OCI-M2 (cell line): Measurements from ENCODE around the gene G3BP2.

Experiments
- DNase-seq: peaks from one replicate; lab custom pipeline; 2025; ENCODE audit not compliant: unreplicated experiment; lab: John Stamatoyannopoulos, UW

The G3BP2 gene

GRCh38 chr4:75643651-75644050 is 29.6 kb downstream of the G3BP2 start:
- DNase-seq = no peak

DNA sequence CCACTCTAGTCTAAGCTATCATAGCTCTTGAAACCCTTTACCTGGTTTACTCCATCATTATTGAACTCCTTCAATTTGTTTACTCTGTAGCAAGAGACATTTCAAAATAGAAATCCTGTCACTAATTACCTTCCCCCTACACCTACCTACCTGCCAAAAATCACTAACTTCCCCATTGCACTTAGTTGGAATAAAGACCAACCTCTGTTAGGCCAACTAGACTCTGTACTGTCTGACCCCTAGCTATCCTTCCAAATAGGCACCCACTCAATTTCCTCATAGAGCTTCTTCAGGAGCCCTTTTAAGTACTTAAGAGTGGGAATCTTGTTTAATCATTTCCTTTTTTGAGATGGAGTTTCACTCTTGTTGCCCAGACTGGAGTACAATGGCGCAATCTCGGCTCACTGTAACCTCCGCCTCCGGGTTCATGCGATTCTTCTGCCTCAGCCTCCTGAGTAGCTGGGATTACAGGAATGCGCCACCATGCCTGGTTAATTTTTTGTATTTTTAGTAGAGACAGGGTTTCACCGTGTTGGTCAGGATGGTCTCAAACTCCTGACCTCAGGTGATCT is 34.0 kb downstream of the G3BP2 start:
- DNase-seq = no peak

DNA sequence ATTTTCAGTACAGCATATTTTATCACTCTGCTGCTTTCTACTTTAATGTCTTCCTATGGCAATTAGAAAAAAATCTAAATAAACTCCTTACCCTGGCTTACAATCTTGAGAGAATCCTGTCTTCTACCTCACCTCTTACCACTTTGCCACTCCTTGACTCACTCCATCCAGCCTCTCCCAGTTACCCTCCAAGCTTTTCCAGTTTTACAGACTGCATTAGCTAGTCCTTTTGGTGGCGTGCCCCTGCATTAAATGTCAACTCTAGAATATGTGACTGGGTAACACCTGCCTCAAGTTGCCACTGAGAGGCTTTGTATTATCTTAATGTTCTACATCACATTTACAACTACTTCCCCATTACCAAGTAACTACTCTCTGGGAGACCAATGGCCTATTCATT is 35.4 kb downstream of the G3BP2 start:
- no peak for DNase-seq

- DNase-seq = no peak
These were observed 36.0 kb downstream of the G3BP2 start for GRCh38 chr4:75637176-75637575.

GRCh38 chr4:75634951-75635350 is 38.3 kb downstream of the G3BP2 start:
- no peak for DNase-seq

DNA sequence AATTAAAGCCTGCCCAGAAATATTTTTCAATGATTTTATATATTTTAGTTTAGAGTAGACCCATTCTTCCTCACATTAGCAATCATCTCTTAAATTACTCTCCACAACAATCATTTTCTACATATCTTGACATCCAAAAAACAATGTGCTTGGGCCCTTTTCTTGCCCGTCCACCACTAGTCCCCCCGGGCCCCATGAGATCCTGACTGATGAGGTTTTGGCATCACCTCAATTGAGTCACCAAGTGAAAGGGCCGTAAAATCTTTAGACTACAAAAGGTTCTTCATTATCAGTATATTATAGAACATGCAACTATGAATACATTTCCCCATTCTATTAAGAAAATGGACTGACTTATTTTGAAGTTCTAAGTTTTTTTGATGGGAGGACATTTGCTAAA is 38.9 kb downstream of the G3BP2 start:
- no peak for DNase-seq

DNA sequence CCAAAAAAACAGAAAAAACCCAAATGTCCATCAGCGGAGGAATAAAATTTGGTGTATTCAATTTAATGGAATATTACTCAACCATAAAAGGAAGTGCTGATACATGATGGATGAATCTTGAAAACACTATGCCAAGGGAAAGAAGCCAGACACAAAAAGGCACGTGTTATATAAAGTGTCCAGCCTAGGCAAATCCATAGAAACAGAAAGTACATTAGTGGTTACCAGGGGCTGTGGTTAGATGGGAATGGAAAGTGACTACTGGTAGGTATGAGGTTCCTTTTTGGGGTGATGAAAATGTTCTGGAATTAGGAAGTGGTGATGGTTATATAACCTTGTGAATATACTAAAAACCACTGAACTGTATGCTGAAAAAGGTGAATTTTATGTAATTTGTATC is 39.4 kb downstream of the G3BP2 start:
- no peak for DNase-seq

- DNase-seq = no peak
These were observed 42.3 kb downstream of the G3BP2 start for GRCh38 chr4:75630937-75631329.

- DNase-seq = no peak
These were observed 42.9 kb downstream of the G3BP2 start, which contains the start of gene CDKL2 for GRCh38 chr4:75630174-75630936. TSS of gene CDKL2 (minus strand) at chr4:75630528. CDS start at chr4:75625988, 4,540 bp downstream.

DNA sequence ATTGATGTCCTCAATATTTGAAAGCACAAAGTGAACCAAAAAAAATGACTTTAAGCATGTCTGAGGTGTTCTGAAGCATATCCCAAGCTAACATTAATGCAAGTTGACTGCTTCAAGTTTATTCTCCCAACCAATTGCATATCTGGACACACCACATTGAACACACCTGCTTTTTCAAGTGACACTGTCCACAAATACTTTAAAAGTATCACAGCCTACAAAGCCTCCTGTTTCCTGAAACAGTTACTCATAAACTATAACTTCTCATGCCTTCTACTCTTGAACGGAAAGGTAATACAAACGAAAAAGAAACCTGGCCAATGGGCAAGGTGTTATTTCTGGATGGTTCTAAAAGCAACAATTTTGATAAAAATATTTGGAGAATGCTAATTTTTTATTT is 44.0 kb downstream of the G3BP2 start:
- no peak for DNase-seq

DNA sequence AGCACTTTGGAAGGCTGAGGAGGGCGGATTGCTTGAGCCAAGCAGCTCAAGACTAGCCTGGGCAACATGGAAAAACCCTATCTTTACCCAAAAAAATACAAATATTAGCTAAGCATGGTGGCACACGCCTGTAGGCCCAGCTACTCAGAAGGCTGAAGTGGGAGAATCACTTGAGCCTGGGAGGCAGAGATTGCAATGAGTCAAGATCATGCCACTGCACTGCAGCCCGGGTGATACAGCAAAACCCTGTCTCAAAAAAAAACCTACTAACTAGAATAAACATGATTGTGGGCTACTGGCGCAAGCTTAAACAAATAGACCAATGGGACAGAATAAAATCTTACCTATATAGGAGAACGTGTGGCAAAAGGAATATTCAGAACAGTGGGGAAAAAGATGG is 50.2 kb downstream of the G3BP2 start:
- DNase-seq = no peak

DNA sequence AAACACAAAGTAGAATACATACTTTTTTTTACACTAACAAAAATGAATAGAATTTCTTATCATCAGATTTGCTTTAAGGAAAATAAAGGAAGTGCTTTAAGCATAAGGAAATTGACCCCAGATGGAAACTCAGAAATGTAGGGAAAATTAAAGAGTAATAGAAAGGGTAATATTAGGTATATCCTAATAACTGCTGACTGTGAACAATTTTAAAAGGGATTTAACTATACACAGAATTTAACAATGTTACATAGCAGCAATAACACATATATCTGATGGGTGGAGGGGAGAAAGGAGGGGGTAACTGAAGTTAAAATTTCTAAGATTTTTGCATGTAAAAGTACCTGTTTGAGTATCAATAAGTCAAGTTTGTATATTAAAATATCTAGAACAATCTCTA is 51.5 kb downstream of the G3BP2 start:
- DNase-seq = no peak

DNA sequence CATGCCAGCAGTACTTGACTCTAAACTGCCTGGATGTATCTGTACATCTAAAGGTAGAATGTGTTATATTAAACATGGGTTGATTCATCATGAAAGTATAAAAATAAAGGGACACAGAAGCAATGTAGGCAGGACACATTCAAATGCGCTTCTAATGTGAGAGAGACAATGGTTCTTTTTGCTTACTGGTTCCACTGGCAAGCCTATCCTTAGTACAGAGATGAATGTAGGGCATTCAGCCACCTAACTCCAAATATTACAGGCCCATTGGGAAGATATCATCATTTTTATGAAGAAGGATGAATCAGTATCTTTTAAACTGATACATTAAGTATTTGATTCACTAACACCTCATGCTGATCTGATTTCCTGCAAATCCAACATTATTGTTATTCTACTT is 60.9 kb downstream of the G3BP2 start:
- DNase-seq = no peak

- DNase-seq = no peak
These were observed 67.3 kb downstream of the G3BP2 start for GRCh38 chr4:75605928-75606327.

DNA sequence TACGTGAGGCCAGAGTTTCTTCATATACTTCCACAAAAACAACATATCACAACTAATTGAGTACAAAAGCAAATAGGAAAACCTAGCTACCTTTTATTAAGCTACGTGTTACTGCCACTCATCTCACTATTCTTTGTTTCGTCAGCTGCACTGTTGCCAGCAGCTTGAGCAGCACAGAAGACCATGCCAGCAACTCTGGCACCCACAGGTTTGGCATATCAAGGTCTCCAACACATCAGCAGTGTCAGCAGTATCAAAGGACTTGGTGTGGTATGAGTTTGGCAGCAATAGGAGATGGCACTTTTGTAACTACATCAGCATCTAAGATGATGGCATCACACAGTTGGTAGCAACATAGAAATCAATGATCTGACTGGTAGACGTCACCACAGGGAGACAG is 73.6 kb downstream of the G3BP2 start:
- no peak for DNase-seq

- DNase-seq = no peak
These were observed 74.8 kb downstream of the G3BP2 start for GRCh38 chr4:75598390-75598789.

DNA sequence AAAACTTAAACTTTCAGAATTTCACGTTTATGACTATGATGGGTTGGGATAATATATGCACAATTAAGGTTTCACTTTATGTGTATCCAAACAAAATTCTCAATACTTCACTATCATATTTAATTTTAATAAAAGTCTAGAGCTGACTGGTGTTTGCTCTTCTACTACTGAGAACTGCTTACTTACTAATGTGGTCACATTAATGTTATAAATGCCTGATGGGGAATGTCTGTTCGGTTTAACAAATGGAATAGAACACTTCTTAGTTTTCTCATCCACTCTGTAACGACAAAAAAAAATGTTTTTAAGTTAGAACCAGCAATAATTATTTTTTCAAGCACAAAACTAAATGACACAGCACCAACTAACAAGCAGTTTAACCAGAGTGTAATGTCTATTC is 77.2 kb downstream of the G3BP2 start:
- no peak for DNase-seq

DNA sequence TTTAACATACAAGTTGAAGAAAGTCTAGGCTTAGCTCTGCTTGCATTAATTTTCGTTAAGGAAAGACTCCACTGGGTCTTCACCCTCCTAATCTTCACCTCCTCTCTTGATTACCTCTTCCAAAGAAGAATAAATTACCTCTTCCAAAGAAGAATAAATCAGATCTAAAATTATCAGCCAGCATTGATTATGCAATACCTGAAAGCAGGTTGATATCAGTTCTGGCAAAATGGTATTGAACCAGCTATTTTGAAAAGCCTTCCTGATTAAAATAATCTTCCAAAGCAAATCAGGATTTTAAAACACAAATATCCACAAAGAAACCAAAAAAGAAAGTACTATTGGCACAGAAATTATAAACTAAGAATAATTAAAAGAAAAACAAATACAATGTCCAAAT is 79.8 kb downstream of the G3BP2 start:
- DNase-seq = no peak
